Measurements from ENCODE around the gene MYRIP.
A peak's percentile ranks its signal among the peaks of the same experiment; 100 is the strongest.

The MYRIP gene

GRCh38 chr3:40200692-40201316, 391.4 kb downstream of the MYRIP start:
- DNase-seq = no peak

GRCh38 chr3:40201770-40202169, 392.4 kb downstream of the MYRIP start:
- no peak for DNase-seq

GRCh38 chr3:40206522-40206921, 397.1 kb downstream of the MYRIP start:
- DNase-seq = no peak

GRCh38 chr3:40207796-40208195, 398.4 kb downstream of the MYRIP start:
- DNase-seq = no peak

GRCh38 chr3:40208251-40208650, 398.8 kb downstream of the MYRIP start:
- DNase-seq = no peak

- DNase-seq = no peak
Observed at GRCh38 chr3:40211579-40211978, 402.2 kb downstream of the MYRIP start.

GRCh38 chr3:40213556-40213955, 404.1 kb downstream of the MYRIP start:
- DNase-seq = no peak

- no peak for DNase-seq
Observed at GRCh38 chr3:40215015-40215414, 405.6 kb downstream of the MYRIP start.

- DNase-seq = no peak
Observed at GRCh38 chr3:40216471-40216870, 407.1 kb downstream of the MYRIP start.

- DNase-seq = no peak
Observed at GRCh38 chr3:40223856-40224255, 414.4 kb downstream of the MYRIP start.

- no peak for DNase-seq
Observed at GRCh38 chr3:40224796-40225515, 415.5 kb downstream of the MYRIP start.

GRCh38 chr3:40226636-40227035, 417.2 kb downstream of the MYRIP start:
- DNase-seq = no peak

- no peak for DNase-seq
Observed at GRCh38 chr3:40228792-40229350, 419.5 kb downstream of the MYRIP start.

GRCh38 chr3:40229386-40229785, 420.0 kb downstream of the MYRIP start:
- peak; percentile 13 to 47 for DNase-seq

- no peak for DNase-seq
Observed at GRCh38 chr3:40229963-40230362, 420.6 kb downstream of the MYRIP start.

- DNase-seq = no peak
Observed at GRCh38 chr3:40230382-40230781, 421.0 kb downstream of the MYRIP start.

GRCh38 chr3:40232626-40233025, 423.2 kb downstream of the MYRIP start:
- DNase-seq = no peak

GRCh38 chr3:40237159-40237558, 427.8 kb downstream of the MYRIP start:
- DNase-seq = no peak

- DNase-seq = no peak
Observed at GRCh38 chr3:40237889-40238571, 428.6 kb downstream of the MYRIP start.

- no peak for DNase-seq
Observed at GRCh38 chr3:40240921-40241320, 431.5 kb downstream of the MYRIP start.

GRCh38 chr3:40242216-40242615, 432.8 kb downstream of the MYRIP start:
- no peak for DNase-seq

GRCh38 chr3:40242638-40243037, 433.2 kb downstream of the MYRIP start:
- no peak for DNase-seq

GRCh38 chr3:40243056-40243455, 433.6 kb downstream of the MYRIP start:
- no peak for DNase-seq
